Esophagus squamous epithelium (tissue), 4 donors: ENCODE measurements around the gene TEKT1. TPM values are rescaled to one million over a fixed set of nuclear protein-coding genes. Genes with fewer than 3 reads are reported as not detected.

Experiments
- small RNA-seq, 4 donors: library from RNA; depleted of rRNA; stranded (forward); fragments of <200 nt; gene quantifications; one replicate each; pipeline ENCODE3, GENCODE V24; 2016
- total RNA-seq, 4 donors: library from RNA; depleted of rRNA; stranded (reverse); fragments of >200 nt; gene quantifications; one replicate each; pipeline ENCODE4 v1.1.0, GENCODE V29; 2016

The TEKT1 gene
- total RNA-seq, 4 donors from 2014 or later = not detected

Small RNAs within 50 kb of the gene (small RNA-seq; reads per million reads assigned to genes)
- 0 reads per million in 4 donors for gene AC004706.2

Other genes starting within 250 kb of the TEKT1 start
- 10 to 100 TPM in 3 of 4 donors, 1 to 10 TPM in 1; 8.1 to 17.4 (median 11.4) TPM for gene KIAA0753, start 191.0 kb downstream of the TEKT1 start, total RNA-seq
- gene TXNDC17, start 190.7 kb downstream of the TEKT1 start, total RNA-seq = 100 to 1,000 TPM; 446 to 796 (median 696) TPM
- gene MED31, start 180.1 kb downstream of the TEKT1 start, total RNA-seq = 10 to 100 TPM in 2 of 4 donors, 1 to 10 TPM in 2; 5.5 to 18.9 (median 12.5) TPM
- 1 to 10 TPM in 1 of 4 donors, under 1 TPM in 2, not detected in 1; 0.27 to 1.5 (median 0.57) TPM for gene C17orf100, start 180.0 kb downstream of the TEKT1 start, total RNA-seq
- 1 to 10 TPM in 2 of 4 donors, under 1 TPM in 2; 0.29 to 2.3 (median 1.3) TPM for gene SLC13A5, start 118.4 kb downstream of the TEKT1 start, total RNA-seq
- 10 to 100 TPM in 3 of 4 donors, 1 to 10 TPM in 1; 6.9 to 24.0 (median 15.5) TPM for gene XAF1, start 75.7 kb downstream of the TEKT1 start, total RNA-seq
- 1 to 10 TPM in 3 of 4 donors, under 1 TPM in 1; 0.48 to 2.9 (median 1.9) TPM for gene FBXO39, start 55.5 kb downstream of the TEKT1 start, total RNA-seq
- 10 to 100 TPM in 3 of 4 donors, 1 to 10 TPM in 1; 3.8 to 43.5 (median 26.4) TPM for gene ALOX12, start 164.3 kb upstream of the TEKT1 start, total RNA-seq
- gene RNASEK, start 180.9 kb upstream of the TEKT1 start, total RNA-seq = 100 to 1,000 TPM in 3 of 4 donors, 10 to 100 TPM in 1; 96.1 to 173 (median 137) TPM
- gene BCL6B, start 191.3 kb upstream of the TEKT1 start, total RNA-seq = 1 to 10 TPM in 1 of 4 donors, under 1 TPM in 3; 0.15 to 1.9 (median 0.67) TPM
- gene SLC16A13, start 204.3 kb upstream of the TEKT1 start, total RNA-seq = 1 to 10 TPM; 2.7 to 5.6 (median 3.6) TPM
- gene SLC16A11, start 212.4 kb upstream of the TEKT1 start, total RNA-seq = 1 to 10 TPM in 1 of 4 donors, under 1 TPM in 2, not detected in 1; 0.56 to 2.1 (median 0.72) TPM
- gene CLEC10A, start 248.5 kb upstream of the TEKT1 start, total RNA-seq = 10 to 100 TPM in 1 of 4 donors, 1 to 10 TPM in 1, under 1 TPM in 2; 0.40 to 10.6 (median 4.0) TPM